OCI-LY3 (cell line): ENCODE data around the gene C13orf46.

Source experiments
- H2AFZ ChIP-seq: fragments of 200-600, 300-600 bp; shearing (Covaris generic); 2 replicates; pipeline ENCODE4 v1.6.0; 2014; ENCODE audit warnings: antibody characterized with exemption, low read depth, low read length
- H3K27ac ChIP-seq: fragments of 200-600, 300-600 bp; sonication (generic); 2 replicates; pipeline ENCODE4 v1.5.1; 2014; ENCODE audit warnings: mild to moderate bottlenecking, low read length, moderate library complexity, mixed read lengths
- H3K27me3 ChIP-seq: fragments of 200-600, 300-600 bp; sonication (generic); 2 replicates; pipeline ENCODE4 v1.6.1; 2014; ENCODE audit warnings: low read depth, low read length, mixed read lengths
- H3K36me3 ChIP-seq: fragments of 200-600, 300-600 bp; sonication (generic); replicated peaks from 2 replicates; pipeline ENCODE3; 2014; ENCODE audit warnings: low read depth, low read length, mixed read lengths
- H3K4me1 ChIP-seq: fragments of 300-600, 200-600 bp; sonication (generic); 2 replicates; pipeline ENCODE4 v1.6.1; 2014; ENCODE audit warnings: low read length, mixed read lengths
- H3K4me2 ChIP-seq: fragments of 200-600, 300-600 bp; sonication (generic); 2 replicates; pipeline ENCODE4 v1.6.1; 2014; ENCODE audit warnings: low read length, mixed read lengths
- H3K4me3 ChIP-seq: fragments of 300-600, 200-600 bp; sonication (generic); 2 replicates; pipeline ENCODE4 v1.5.1; 2014; ENCODE audit warnings: antibody characterized with exemption, mild to moderate bottlenecking, low read length, moderate library complexity
- H3K79me2 ChIP-seq: fragments of 300-600, 200-600 bp; shearing (Covaris generic); 2 replicates; pipeline ENCODE4 v1.6.1; 2014; ENCODE audit warnings: mild to moderate bottlenecking, low read length, mixed read lengths
- H3K9ac ChIP-seq: fragments of 300-600, 200-600 bp; shearing (Covaris generic); 2 replicates; pipeline ENCODE4 v1.6.0; 2014; ENCODE audit warnings: mild to moderate bottlenecking, low read length, moderate library complexity
- H3K9me3 ChIP-seq: fragments of 200-600, 300-600 bp; shearing (Covaris generic); 2 replicates; pipeline ENCODE4 v1.6.1; 2014; ENCODE audit warnings: low read length, mixed read lengths; ENCODE audit not compliant: insufficient read depth
- H4K20me1 ChIP-seq: fragments of 200-600, 300-600 bp; sonication (generic); 2 replicates; pipeline ENCODE4 v1.6.1; 2016; ENCODE audit warnings: low read length, mixed read lengths; ENCODE audit not compliant: insufficient read depth
- CTCF ChIP-seq: fragments of 200-600, 300-600 bp; sonication (generic); IDR thresholded peaks from 2 replicates; pipeline ENCODE4 v1.5.1; 2014; ENCODE audit warnings: antibody characterized with exemption, low read length, low read depth
- EZH2phosphoT487 ChIP-seq: fragments of 200-600 bp; shearing (Covaris generic); IDR thresholded peaks from 2 replicates; pipeline ENCODE4 v1.6.1; 2018; ENCODE audit warnings: antibody characterized with exemption, mixed run types, low read depth

C13orf46 gene

DNA sequence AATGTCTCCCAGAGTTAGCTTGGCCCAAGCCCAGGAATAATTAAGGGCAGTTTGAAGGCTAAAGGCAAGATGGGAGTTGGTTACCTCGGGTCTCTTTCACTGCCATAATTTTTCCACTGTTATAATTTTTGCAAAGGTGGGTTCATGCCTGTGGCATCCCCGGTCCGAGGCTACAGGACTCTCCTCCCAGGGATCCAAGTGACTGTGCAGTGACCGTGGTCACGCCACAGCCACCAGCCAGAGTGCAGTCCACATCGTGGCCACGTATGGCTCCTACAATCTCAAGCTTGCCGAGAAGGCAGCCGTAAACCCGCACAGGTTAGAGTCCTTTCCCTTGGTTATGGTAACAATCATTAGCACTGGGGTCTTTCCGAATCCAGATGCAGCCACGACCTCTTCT is 36.8 kb downstream of the C13orf46 start:
- Histone ChIP-seq H3K9ac (no peak overlapping the region), H3K36me3 (no peaks in the 10 kb centered on the region), H3K27me3 (0 out of 2 replicates have a peak, but pooled peaks cover 3% of the 10 kb centered on the region), H3K27ac (no peak overlapping the region), H3K4me3 (no peak overlapping the region), H4K20me1 (no peaks in the 10 kb centered on the region), H3K9me3 (0 out of 2 replicates have a peak, but pooled peaks cover 4% of the 10 kb centered on the region), H3K4me2 (no peak overlapping the region), H3K4me1 (no peaks in the 10 kb centered on the region), H2AFZ (no peak overlapping the region), H3K79me2 (no peaks in the 10 kb centered on the region)
- TF ChIP-seq EZH2phosphoT487 (no peak), CTCF (no peak)

DNA sequence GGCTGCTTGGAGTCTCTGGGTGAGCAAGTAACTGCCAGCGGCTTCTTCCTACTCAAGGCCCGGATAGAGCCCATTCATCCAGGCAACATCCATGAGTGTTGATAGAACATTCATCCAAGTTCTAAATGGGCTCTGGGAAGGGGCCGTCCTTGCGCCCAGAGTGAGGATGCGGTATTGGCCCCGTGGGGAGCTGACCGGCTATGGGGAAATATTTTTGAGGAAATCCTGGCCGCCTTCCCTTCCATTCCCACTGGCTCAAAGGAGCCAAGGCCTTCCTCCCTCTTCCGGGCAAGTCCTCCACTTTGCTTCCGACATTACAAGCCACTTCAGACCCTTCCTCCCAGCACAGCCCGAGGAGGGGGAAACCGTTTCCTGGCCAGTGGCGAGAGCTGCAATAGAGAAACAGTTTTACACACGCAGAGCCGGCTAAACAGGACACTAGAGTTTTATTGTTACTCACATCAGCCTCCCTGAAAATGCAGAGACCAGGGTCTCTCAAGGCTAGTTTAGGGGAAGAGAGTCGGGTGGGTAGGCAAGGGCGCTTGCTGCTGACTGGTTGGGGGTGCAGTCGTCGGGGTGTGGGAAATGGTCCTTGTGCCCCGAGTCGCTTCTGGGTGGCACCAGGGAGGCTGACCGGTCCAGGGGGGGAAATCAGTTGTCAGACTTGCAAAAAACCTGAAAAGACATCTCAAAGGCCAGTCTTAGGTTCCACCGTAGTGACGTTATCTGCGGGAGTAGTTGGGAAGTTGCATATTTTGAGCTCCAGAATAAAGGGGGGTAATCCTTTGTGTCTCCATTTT is 37.5 kb downstream of the C13orf46 start:
- H2AFZ ChIP-seq, result no peak overlapping the region
- H4K20me1 ChIP-seq, result no peaks in the 10 kb centered on the region
- H3K27me3 ChIP-seq, result 0 out of 2 replicates have a peak, but pooled peaks cover 5% of the 10 kb centered on the region
- no peak overlapping the region for H3K4me3 ChIP-seq
- H3K4me1 ChIP-seq, result no peaks in the 10 kb centered on the region
- no peaks in the 10 kb centered on the region for H3K36me3 ChIP-seq
- no peaks in the 10 kb centered on the region for H3K79me2 ChIP-seq
- H3K9me3 ChIP-seq, result 0 out of 2 replicates have a peak, but pooled peaks cover 4% of the 10 kb centered on the region
- H3K4me2 ChIP-seq, result no peak overlapping the region
- TF ChIP-seq EZH2phosphoT487 (no peak), CTCF (no peak)
- no peak overlapping the region for H3K9ac ChIP-seq
- H3K27ac ChIP-seq, result no peak overlapping the region

DNA sequence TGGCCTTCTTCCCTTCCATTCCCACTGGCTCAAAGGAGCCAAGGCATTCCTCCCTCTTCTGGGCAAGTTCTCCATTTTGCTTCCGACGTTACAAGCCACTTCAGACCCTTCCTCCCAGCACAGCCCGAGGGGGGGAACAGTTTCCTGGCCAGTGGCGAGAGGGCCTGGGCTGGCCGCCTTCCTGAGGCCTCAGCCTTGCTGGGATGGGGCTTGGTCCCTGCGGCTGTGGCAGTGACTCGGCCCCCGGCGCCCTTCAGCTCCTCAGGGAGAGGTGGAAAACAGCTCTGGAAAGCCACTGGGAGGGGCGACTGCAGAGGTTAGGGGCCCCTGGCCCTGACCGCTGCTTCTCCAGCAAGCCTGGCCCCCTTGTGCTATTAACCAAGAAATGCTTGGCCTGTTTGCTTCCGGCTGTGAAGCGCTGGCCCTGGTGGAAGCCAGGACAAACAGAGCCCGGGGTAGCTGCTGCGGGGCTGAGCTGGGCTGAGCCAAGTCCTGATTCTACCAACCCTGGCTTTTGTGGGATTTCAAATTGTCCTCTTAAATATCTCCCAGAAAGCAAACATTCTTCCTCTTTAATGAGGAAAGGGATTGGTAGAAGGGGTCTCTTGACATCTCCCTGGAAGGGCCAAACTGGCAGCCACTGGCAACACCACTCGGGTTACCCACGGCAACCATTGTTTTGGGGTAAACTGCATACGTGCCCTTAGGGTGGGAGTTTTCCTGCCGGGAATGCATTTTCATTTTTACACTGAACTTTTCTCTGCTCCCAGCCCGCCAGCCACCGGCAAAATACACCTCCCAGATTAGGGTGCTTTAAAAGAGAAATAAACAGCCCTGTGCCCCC is 38.7 kb downstream of the C13orf46 start:
- Histone ChIP-seq H3K27ac (no peak overlapping the region), H4K20me1 (no peaks in the 10 kb centered on the region), H3K9ac (no peak overlapping the region), H2AFZ (no peak overlapping the region), H3K36me3 (no peaks in the 10 kb centered on the region), H3K4me3 (no peak overlapping the region), H3K4me2 (no peak overlapping the region), H3K9me3 (0 out of 2 replicates have a peak, but pooled peaks cover 4% of the 10 kb centered on the region), H3K79me2 (no peaks in the 10 kb centered on the region), H3K4me1 (no peaks in the 10 kb centered on the region), H3K27me3 (0 out of 2 replicates have a peak, but pooled peaks cover 5% of the 10 kb centered on the region)
- no peak for TF ChIP-seq CTCF

DNA sequence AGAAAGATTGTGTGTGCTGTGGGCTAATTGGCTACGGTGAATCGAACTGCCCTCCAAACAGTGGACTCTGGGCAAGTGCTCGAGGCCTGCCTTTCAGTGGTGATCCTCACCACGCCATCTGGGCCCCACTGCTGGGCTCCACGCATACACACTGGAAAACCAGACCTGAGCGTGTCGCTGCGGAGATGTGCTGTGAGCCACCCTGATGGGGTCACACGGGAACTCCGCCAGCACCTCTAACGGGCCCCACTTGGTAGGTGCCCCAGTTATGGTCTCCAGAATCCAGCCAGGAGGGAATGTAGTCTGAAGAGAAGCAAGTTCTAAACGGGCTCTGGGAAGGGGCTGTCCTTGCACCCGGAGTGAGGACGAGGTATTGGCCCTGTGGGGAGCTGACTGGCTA is 39.3 kb downstream of the C13orf46 start:
- H3K9me3 ChIP-seq, result 0 out of 2 replicates have a peak, but pooled peaks cover 4% of the 10 kb centered on the region
- H3K27ac ChIP-seq, result no peak overlapping the region
- H3K27me3 ChIP-seq, result 0 out of 2 replicates have a peak, but pooled peaks cover 5% of the 10 kb centered on the region
- H3K4me2 ChIP-seq, result no peak overlapping the region
- no peaks in the 10 kb centered on the region for H4K20me1 ChIP-seq
- no peak overlapping the region for H2AFZ ChIP-seq
- H3K79me2 ChIP-seq, result no peaks in the 10 kb centered on the region
- no peaks in the 10 kb centered on the region for H3K36me3 ChIP-seq
- H3K9ac ChIP-seq, result no peak overlapping the region
- no peak for TF ChIP-seq EZH2phosphoT487
- no peak overlapping the region for H3K4me3 ChIP-seq
- no peaks in the 10 kb centered on the region for H3K4me1 ChIP-seq
